ENCODE measurements around the gene RNASE2.
"Not testable (repeated sequence)": the region's sequence is repeated elsewhere in the genome, so short reads cannot be mapped to it uniquely, and the experiment has no call there.

Gene RNASE2

DNA sequence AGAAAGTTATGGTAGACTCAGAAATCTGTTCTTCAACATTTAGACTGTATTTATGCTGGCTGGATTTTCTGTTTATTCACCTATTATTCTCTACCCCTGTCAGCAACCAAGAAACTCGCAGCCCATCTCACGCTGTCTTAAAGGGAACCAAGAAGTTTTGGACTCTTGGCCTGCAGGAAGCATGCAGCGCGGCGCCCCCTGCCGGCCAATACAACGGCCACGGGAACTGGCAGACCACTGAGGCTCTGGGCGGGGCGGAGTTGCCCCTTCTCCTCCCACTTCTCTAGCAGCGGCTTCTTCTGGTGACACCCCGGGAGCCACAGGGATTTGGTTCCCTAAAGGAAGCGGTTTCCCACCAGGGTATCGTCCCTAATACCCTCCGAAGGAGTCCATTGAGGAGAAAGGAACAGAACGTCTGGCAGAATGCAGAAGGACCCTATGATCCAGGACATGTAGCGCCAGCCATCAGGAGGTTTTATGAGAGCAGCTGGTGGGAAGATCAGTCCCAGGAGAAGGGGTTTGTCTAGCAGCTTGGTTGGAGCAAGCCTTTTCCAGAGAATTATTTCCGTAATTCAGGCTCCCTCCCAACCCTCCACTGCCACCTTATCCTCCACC, 21.0 kb upstream of the RNASE2 start:
- no peak for TF ChIP-seq EZH2phosphoT487 (conservative IDR thresholded peaks at IDR 0.05; ENCODE audit: low read length)
- peak; percentile 73 for TF ChIP-seq CTCF (IDR thresholded peaks at IDR 0.05; ENCODE audit: insufficient read depth, low read length, poor library complexity, severe bottlenecking)
- H3K79me2 ChIP-seq (ENCODE audit: insufficient read depth, low read length) = no peaks in the 10 kb centered on the region
- H3K27me3 ChIP-seq (ENCODE audit: low read length) = no peaks in the 10 kb centered on the region
- no peak overlapping the region for H3K4me3 ChIP-seq (ENCODE audit: insufficient read depth, low read length, poor library complexity, severe bottlenecking)
- H3K4me2 ChIP-seq (ENCODE audit: low read depth, low read length, poor library complexity, severe bottlenecking) = no peak overlapping the region
- no peaks in the 10 kb centered on the region for H3F3A ChIP-seq (ENCODE audit: insufficient read depth)
- no peaks in the 10 kb centered on the region for H4K20me1 ChIP-seq (ENCODE audit: low read depth, low read length)
- no peaks in the 10 kb centered on the region for H3K36me3 ChIP-seq (ENCODE audit: low read length)
- no peaks in the 10 kb centered on the region for H3K9me3 ChIP-seq (ENCODE audit: insufficient read depth, low read length)
- no peak overlapping the region for H2AFZ ChIP-seq (ENCODE audit: low read depth, low read length, severe bottlenecking)
- no peak overlapping the region for H3K27ac ChIP-seq (ENCODE audit: low read depth, low read length)
- H3K9ac ChIP-seq (ENCODE audit: low read length) = no peak overlapping the region
- H3K9me2 ChIP-seq (replicated peaks; ENCODE audit: insufficient read depth, low read length) = no peaks in the 10 kb centered on the region

DNA sequence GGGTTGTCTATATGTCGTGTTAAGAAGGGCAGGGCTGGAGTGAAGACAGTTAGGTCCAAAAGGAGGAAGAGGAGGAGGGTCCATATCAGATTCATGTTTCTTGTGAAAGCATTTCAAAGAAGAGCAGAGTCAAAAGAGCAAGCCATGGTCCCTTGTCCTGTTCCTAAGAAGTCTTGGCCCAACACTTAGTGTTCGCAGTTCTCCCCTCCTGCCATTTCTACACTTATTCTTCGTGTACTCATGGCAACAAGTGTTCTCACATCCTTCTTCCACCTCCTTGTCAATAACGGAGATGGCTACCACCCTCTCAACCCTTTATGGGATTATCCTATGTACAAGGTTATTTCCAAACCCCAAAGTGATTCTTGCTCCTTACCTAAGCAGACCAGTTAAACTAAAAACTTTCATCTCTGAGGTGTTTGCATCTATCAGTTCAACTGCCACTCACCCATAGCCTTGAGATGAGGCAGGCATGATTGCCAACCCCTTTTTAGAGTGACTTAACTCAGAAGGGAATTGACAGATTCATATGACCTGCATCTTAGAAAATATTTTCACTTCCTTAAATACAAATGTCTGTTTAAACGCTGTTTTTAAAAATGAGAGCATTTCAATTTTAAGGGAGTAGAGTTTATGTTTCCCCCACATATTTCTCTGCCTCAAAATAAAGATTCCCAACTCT, 19.8 kb upstream of the RNASE2 start:
- Histone ChIP-seq H3K9me3 (ENCODE audit: insufficient read depth, low read length) (no peaks in the 10 kb centered on the region), H3K36me3 (ENCODE audit: low read length) (no peaks in the 10 kb centered on the region), H3K4me2 (ENCODE audit: low read depth, low read length, poor library complexity, severe bottlenecking) (no peak overlapping the region), H3K4me3 (ENCODE audit: insufficient read depth, low read length, poor library complexity, severe bottlenecking) (no peak overlapping the region), H3K9ac (ENCODE audit: low read length) (no peak overlapping the region), H3K27ac (ENCODE audit: low read depth, low read length) (no peak overlapping the region), H4K20me1 (ENCODE audit: low read depth, low read length) (no peaks in the 10 kb centered on the region), H3K79me2 (ENCODE audit: insufficient read depth, low read length) (no peaks in the 10 kb centered on the region), H3K27me3 (ENCODE audit: low read length) (no peaks in the 10 kb centered on the region), H2AFZ (ENCODE audit: low read depth, low read length, severe bottlenecking) (no peak overlapping the region), H3F3A (ENCODE audit: insufficient read depth) (no peaks in the 10 kb centered on the region), H3K9me2 (replicated peaks; ENCODE audit: insufficient read depth, low read length) (no peaks in the 10 kb centered on the region)
- TF ChIP-seq EZH2phosphoT487 (conservative IDR thresholded peaks at IDR 0.05; ENCODE audit: low read length) = no peak
- no peak for TF ChIP-seq CTCF (IDR thresholded peaks at IDR 0.05; ENCODE audit: insufficient read depth, low read length, poor library complexity, severe bottlenecking)

DNA sequence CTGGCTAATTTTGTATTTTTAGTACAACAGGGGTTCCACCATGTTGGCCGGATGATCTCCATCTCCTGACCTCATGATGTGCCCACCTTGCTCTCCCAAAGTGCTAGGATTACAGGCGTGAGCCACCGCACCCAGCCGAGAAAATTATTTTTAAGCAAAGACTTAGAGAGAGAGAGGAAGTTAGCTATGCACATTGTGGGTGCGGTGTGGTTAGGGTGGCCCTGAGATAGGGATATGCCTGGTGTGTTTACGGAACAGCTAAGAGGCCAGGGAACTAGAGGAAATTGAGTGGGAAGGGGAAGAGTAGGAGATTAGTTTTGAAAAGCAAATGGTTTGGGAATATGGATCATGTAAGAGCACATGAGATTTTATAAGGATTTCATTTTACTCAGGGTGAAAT, 10.1 kb upstream of the RNASE2 start:
- H3F3A ChIP-seq (ENCODE audit: insufficient read depth); H3K4me3 ChIP-seq (ENCODE audit: insufficient read depth, low read length, poor library complexity, severe bottlenecking); H3K36me3 ChIP-seq (ENCODE audit: low read length): not testable (repeated sequence)

DNA sequence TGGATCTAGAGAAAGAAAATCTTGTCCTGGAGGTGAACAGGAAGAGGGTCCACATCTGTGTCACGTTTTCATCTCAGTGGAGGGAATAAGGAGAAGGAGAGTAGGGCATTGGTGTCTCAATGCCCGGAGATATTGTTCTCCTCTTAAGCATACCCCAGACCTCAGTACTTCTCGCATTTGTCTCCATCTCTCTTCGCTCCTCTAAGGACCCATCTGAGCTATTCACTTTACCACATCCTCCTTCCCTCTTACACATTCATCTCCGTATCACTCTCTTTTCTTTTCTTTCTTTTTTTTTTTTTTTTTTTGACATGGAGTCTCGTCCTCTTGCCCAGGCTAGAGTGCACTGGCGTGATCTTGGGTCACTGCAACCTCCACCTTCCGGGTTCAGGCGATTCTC, 8.6 kb upstream of the RNASE2 start:
- H3K36me3 ChIP-seq (ENCODE audit: low read length); H3K27ac ChIP-seq (ENCODE audit: low read depth, low read length); H3K27me3 ChIP-seq (ENCODE audit: low read length); H2AFZ ChIP-seq (ENCODE audit: low read depth, low read length, severe bottlenecking); H3K9me2 ChIP-seq (replicated peaks; ENCODE audit: insufficient read depth, low read length); H3K9me3 ChIP-seq (ENCODE audit: insufficient read depth, low read length); H4K20me1 ChIP-seq (ENCODE audit: low read depth, low read length); H3K4me2 ChIP-seq (ENCODE audit: low read depth, low read length, poor library complexity, severe bottlenecking); H3K4me3 ChIP-seq (ENCODE audit: insufficient read depth, low read length, poor library complexity, severe bottlenecking); H3K9ac ChIP-seq (ENCODE audit: low read length); H3K79me2 ChIP-seq (ENCODE audit: insufficient read depth, low read length); H3F3A ChIP-seq (ENCODE audit: insufficient read depth): not testable (repeated sequence)

More for the DNA sequence above, 10.1 kb upstream of the RNASE2 start:
- H3K9me3 ChIP-seq (ENCODE audit: insufficient read depth, low read length); H3K4me2 ChIP-seq (ENCODE audit: low read depth, low read length, poor library complexity, severe bottlenecking); H4K20me1 ChIP-seq (ENCODE audit: low read depth, low read length); H3K79me2 ChIP-seq (ENCODE audit: insufficient read depth, low read length); H2AFZ ChIP-seq (ENCODE audit: low read depth, low read length, severe bottlenecking); H3K9ac ChIP-seq (ENCODE audit: low read length); H3K27me3 ChIP-seq (ENCODE audit: low read length); H3K27ac ChIP-seq (ENCODE audit: low read depth, low read length); H3K9me2 ChIP-seq (replicated peaks; ENCODE audit: insufficient read depth, low read length): not testable (repeated sequence)

DNA sequence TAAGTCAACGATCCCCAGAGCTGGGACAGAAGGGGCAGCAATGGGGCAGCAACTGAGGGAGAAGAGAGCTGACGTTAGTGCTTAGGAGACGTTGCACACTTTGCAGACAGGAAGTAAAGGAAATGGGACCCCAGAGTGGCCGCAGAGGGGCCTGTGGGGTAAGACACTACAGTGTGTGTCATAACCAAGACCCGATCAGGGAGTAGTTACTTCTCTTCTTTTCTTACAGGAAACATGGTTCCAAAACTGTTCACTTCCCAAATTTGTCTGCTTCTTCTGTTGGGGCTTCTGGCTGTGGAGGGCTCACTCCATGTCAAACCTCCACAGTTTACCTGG, 219 bp downstream of the RNASE2 start:
- not testable (repeated sequence) for H3K4me2 ChIP-seq (ENCODE audit: low read depth, low read length, poor library complexity, severe bottlenecking); H4K20me1 ChIP-seq (ENCODE audit: low read depth, low read length); H3K9me2 ChIP-seq (replicated peaks; ENCODE audit: insufficient read depth, low read length); H3K79me2 ChIP-seq (ENCODE audit: insufficient read depth, low read length); H2AFZ ChIP-seq (ENCODE audit: low read depth, low read length, severe bottlenecking); H3K9me3 ChIP-seq (ENCODE audit: insufficient read depth, low read length); H3K36me3 ChIP-seq (ENCODE audit: low read length); H3K27ac ChIP-seq (ENCODE audit: low read depth, low read length); H3K4me3 ChIP-seq (ENCODE audit: insufficient read depth, low read length, poor library complexity, severe bottlenecking); H3F3A ChIP-seq (ENCODE audit: insufficient read depth); H3K27me3 ChIP-seq (ENCODE audit: low read length); H3K9ac ChIP-seq (ENCODE audit: low read length)

Measured in SU-DHL-6 (cell line).